LHCN-M2 (cell line): Measurements from ENCODE around the gene DOCK1. TPM values are rescaled to one million over a fixed set of nuclear protein-coding genes. Genes with fewer than 3 reads are reported as not detected.
A peak's percentile ranks its signal among the peaks of the same experiment; 100 is the strongest.

Source experiments
- DNase-seq: peaks from one replicate; pipeline ENCODE4 v3.0.0-alpha.2; 2012; ENCODE audit warnings: low read depth
- total RNA-seq: library from RNA; depleted of rRNA; stranded (reverse); fragments of >200 nt; gene quantifications from 2 replicates; pipeline ENCODE4 v1.2.3, GENCODE V29; 2014

The DOCK1 gene
- total RNA-seq, 1 experiment from 2014 or later: 45.5 TPM

GRCh38 chr10:127006453-127006852 lies 101.2 kb downstream of the DOCK1 start:
- no peak for DNase-seq

DNA sequence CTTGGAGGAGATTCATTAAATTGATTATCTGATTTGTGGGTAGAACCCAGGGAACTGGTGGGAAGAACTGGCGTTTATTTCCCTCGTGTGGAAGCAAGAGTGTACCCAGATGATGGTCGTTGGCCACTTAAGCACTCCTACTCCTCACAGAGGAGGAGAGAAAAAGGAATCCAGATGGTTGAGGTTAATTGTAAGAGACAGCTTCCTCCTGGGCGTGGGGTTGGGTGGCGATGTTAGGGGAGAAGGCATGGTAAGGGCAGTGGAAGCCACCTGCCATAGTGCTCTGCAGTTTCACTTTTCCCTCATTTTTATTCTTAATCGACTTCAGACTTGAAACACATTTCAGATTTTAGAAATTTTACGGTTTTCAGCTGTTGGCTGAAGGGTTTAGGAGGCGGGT lies 104.1 kb downstream of the DOCK1 start:
- no peak for DNase-seq

- no peak for DNase-seq
Observed at GRCh38 chr10:127011174-127011573, 105.9 kb downstream of the DOCK1 start.

GRCh38 chr10:127012071-127012768 lies 107.0 kb downstream of the DOCK1 start:
- DNase-seq: no peak

- DNase-seq: peak; percentile 43
Observed at GRCh38 chr10:127012769-127013152, 107.5 kb downstream of the DOCK1 start.

DNA sequence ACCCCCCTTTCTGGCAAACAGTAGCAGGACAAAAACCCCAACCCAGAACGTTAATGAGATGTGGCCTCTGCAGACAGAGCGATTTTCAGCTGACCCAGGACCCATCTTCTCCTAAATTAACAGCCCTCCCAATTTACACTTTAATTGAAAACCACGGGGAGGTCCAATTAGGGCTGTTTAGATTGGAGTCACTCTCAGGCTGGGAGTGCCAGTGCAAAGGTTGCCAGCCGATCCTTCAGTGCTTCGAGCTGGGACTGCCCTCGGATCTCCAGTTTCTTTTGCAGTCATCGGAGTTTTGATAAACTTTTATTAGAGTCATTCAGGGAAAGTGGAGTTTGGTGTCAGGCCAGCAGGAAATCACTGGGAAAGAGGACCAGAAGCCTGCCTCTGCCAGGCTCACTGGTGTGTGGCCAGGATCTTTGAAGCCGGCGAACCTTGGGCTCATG lies 108.0 kb downstream of the DOCK1 start:
- no peak for DNase-seq

GRCh38 chr10:127013691-127014473 lies 108.7 kb downstream of the DOCK1 start:
- no peak for DNase-seq

DNA sequence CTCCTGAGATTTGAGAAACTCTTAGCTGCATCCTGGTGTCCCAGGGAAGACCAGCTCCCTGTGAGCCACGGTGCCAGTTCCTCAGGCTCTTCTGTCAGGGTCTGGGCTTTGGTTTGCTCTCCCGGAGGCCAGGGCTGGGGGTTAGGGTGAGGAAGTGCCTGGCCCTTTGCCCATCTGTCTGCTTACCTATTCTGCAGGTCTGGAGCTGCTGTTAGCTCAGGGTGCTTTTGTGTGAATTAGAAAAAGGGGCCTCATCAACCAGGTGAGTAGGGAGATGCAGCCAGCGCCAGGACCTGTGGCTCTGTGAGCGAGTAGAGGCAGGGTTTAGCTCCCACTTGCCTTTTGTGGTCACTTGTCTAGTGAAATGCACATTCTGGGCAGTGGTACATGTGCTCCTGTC lies 109.4 kb downstream of the DOCK1 start:
- DNase-seq: no peak

DNA sequence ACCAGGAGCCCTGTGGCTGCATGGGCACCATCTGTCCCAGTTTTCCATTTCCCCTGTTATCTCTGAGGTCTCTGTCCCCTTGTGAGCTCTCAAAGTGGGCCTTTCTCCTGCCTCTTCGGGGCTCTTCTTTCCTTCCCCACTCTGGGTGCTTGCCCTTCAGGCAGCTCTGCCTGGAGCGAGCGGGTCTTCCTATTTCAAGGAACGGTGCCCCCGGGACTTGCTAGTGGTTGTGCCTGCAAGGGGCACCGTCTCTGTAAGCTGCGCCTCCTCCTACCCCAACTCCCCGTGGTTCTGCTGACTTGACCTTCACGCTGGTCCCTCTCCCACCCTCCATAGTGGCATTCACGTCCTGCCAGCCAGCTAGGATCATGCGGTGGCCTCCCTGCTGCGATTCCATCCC lies 110.1 kb downstream of the DOCK1 start:
- no peak for DNase-seq

- DNase-seq: no peak
Observed at GRCh38 chr10:127016331-127016730, 111.1 kb downstream of the DOCK1 start.

- DNase-seq: peak; percentile 46
Observed at GRCh38 chr10:127017541-127018297, 112.5 kb downstream of the DOCK1 start.

- peak; percentile 72 for DNase-seq
Observed at GRCh38 chr10:127018298-127018650, 113.0 kb downstream of the DOCK1 start.

DNA sequence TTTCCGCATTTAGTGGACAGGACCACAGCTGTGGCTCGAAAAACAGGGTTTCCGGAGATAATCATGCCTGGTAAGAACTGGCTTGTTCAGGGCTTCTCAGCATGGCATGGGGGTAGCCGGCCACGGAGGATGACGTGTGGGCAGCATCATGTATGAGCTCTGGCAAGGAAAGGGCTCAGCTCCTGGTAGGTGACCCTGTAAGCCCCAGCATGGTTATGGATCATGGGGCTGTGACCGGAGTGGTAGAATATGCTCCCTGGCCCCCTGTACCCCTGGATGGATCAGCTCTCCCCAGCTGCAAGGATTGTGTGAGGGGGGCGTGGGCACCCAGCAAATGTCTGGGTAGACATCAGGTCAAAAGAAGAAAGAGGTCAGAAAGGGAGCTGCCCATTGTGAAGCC lies 113.5 kb downstream of the DOCK1 start:
- no peak for DNase-seq

DNA sequence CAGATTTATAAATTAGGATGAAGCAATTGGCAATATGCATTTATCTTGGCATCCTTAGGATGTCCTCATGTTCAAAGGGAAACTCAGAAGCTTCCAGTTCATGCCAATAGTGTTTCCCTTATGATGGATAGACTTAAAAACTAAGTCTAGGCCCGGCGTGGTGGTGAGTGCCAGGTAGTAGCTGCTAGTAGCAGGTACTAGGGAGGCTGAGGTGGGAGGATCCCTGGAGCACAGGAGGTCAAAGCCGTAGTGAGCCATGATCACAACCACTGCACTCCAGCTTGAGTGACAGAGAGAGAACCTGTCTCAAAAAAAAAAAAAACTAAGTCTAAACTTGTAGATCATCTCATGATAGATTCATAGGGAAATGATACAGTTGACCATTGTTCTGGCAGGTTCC lies 115.0 kb downstream of the DOCK1 start:
- DNase-seq: no peak

DNA sequence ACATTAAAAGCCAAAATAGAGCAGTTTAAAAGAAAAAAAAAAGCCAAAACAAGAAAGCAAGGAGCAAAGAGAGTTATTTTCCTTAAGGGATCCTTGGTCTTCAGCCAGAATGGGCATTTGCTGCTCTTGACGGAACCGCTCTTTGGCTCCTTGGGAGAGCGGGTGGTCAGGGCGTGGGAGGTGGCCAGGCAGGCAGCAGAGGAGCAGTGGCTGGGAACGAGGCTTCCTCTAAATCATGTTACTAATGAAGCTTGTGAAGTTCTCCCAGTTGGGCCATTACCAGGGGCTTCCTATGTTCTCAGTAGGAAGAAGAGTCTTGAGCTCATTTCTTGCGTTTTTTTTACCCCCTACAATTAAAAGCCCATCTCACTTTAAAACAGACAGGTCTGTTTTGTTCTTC lies 116.6 kb downstream of the DOCK1 start:
- no peak for DNase-seq

GRCh38 chr10:127024685-127025435 lies 119.6 kb downstream of the DOCK1 start:
- no peak for DNase-seq

- no peak for DNase-seq
Observed at GRCh38 chr10:127027786-127028185, 122.6 kb downstream of the DOCK1 start.

- DNase-seq: no peak
Observed at GRCh38 chr10:127028556-127028955, 123.3 kb downstream of the DOCK1 start.

GRCh38 chr10:127029061-127029460 lies 123.8 kb downstream of the DOCK1 start:
- no peak for DNase-seq

- no peak for DNase-seq
Observed at GRCh38 chr10:127033216-127034033, 128.2 kb downstream of the DOCK1 start.
